OCI-M2 (cell line): ENCODE results near the gene ACTL10.

Experiments
- DNase-seq: peaks from one replicate; lab custom pipeline; 2025; ENCODE audit not compliant: unreplicated experiment; lab: John Stamatoyannopoulos, UW

The ACTL10 gene

DNA sequence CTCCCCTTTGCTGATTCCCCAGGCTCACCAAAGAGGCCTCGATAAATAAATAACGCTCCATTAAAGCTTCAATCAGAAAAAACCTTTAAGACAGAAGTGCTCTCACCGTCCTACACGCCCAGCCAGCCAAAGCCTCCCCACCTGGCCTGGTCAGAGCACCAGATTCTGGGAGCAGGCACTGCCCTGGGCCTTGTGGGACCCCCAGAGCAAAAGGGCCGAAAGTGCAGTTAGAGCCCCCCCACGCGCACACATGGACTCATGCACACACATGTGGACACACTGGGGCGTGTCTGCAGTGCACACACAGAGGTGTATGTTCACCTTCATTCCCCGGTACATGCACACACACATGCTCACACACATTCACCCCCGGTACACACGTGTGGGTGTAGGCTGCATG lies 9.4 kb downstream of the ACTL10 start:
- no peak for DNase-seq

DNA sequence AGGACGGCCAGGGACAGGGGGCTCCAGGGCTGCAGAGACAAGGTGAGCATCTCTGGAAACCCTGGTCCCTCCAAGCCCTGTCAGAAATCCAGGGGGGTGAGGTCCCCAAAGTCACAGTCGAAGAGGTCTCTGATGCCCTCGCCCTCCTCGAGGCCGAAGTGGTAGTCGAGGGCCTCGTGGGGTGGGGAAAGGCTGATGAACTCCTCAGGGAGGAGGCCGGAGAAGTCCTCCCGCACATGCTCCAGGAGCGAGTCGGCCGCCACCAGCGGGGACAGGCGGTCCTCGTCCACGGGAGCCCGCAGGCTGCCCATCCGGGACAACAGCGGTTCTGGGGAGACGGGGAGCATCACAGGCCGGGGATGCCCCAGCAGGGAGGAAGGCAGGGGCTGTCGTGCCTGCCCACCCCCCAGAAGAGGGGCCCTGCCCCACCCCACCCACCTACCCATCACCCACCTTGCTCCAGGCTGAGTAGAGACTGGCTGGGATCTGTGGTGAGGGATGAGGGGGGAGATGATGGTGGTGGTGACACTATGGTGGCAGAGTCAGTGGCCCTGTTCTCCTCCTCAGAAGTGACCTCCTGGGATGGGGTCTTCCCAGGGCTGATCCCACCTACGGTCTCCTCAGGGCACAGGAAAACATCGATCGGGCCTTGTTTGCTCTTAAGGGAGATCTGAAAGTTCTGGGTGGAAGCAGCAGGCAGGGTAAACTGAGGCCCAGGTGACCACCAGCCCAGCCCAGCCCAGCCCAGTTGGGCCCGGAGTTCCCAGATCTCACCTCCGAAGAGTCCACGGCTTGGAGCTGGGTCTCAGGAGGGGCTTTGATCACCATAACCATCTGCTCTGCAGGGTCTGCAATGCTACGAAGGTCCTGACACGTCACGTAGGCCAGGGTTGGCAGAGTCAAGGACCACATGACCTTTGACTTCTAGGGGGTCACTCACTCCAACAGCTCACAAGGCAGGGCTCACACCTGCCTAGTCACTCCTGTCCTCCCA lies 10.2 kb downstream of the ACTL10 start:
- no peak for DNase-seq

DNA sequence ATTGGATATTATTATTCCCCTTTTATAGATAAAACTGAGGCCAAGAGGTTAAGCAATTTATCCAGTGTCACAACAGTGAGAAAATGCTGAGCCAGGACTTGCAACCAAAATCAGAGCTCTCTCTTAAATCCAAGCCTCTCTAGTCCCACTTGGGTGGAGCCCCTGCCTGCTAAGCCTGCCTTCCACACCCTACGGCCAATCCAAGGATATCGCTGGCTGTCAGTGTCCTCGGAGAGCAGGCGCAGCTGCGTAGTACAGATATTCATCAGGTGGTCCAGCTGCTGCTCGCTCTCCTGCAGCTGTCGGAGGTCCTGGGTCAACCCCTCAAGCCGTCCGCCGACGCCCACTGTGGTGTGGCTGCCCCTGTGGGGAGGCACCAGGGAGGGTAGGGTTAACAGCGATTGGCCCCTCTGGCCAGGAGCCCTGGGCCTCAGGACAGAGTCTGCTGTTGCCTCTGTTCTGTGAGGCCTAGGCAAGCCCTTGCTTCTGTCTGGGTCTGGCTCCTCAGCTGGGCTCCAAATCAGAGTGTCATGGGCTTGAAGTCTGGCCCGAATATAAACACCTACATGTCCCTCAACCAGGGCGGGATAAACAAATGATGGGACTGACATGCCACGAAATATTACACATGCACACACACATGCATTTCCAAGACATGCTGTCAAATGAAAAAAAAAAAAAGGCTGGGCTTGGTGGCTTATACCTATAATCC lies 11.4 kb downstream of the ACTL10 start:
- DNase-seq, result no peak

DNA sequence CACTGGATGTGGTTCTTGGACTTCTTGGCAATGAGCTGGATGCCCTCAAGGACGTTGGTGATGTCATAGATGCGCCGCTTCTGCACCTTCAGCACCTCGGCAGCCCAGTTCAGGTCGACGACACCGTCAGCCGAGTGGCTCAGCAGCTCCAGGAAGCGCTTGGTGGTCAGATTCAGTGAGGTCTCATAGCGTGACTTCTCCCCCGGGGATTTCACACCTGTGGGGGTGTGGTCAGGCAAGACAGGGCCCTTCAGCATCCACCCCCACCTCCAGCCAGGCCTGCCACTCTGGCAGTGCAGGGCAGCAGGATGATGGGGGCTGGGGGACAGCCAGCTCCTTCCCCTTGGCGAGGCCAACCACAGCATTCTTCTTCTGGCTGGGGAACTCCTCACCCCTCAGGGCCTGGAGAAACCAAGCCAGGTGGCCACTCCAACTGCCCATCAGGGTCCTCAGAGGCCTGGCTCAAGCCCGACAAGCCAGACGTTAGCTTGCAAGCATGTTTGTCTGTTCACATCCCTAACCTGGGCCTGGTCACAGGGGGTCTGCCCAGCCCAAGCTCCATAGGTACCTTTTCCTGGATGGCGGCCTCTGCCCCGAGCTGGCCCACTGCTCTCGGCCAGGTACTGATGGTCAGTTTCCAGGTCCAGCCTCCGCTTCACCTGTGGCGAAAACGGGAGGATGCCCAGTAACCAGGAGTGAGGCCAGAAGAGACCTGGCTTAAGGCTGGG lies 13.2 kb downstream of the ACTL10 start:
- no peak for DNase-seq

DNA sequence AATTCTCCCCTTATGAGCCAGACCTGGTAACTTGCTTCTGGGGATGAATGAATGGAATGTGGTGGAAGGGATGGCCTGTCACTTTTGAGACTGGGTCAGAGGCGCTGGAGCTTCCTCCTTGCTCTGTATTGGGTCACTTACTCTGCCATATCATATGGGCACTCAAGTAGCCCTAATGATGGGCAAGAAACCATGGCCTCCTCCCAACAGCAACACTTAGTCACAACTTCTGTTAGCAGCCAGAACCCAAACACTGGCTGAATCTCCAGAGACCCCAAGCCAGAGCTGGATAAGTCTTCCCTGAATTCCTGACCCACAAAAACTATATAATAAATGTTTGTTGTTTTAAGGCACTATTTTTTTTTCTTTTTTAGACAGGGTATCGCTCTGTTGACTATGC lies 13.9 kb downstream of the ACTL10 start:
- no peak for DNase-seq

DNA sequence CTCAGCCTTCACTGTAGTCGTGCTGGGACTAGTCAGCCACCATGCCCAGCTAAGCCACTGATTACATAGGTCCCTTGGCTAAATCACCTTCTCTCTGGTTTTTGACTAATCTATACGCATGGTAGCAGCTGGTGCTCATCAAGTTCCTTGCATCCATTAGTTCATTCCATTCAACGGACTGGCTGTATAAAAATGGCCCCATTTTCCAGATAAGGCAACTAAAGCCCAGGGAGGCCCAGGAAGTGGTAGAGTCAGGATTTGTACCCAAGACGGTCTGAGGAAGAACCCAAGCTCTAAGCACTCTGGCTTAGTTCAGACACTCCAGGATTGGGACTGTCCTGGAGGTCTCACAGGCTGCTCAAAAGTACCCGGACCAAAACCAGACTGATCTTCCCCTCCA lies 14.5 kb downstream of the ACTL10 start:
- no peak for DNase-seq

DNA sequence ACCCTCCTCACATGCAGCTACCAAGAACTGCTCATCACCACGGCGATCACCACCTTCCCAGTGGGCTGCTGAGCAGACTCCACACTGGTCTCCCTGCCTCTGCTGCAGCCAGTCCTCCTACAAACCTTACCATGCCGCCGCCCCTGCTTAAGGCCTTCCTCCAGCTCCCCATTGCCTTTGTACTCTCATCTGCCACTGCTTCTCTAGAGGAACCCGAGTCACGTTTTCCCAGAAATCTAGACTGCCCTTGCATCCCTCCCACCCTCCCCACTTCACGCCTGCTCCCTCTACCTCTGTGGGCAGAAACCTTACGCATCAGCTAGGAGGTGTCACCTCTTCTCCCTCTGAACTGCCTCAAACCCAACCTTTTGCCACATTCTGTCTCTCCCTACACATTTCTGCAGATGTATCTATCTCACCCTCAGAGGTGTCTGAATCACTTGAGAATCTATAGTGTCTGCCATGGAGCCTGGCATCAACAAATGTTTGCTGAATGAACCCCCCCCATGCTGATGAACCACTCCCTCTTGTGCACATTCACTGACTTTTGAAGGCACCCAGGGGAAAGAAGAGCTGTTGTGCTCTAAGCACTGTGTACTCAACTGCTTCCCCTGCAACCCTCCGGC lies 15.1 kb downstream of the ACTL10 start:
- no peak for DNase-seq

DNA sequence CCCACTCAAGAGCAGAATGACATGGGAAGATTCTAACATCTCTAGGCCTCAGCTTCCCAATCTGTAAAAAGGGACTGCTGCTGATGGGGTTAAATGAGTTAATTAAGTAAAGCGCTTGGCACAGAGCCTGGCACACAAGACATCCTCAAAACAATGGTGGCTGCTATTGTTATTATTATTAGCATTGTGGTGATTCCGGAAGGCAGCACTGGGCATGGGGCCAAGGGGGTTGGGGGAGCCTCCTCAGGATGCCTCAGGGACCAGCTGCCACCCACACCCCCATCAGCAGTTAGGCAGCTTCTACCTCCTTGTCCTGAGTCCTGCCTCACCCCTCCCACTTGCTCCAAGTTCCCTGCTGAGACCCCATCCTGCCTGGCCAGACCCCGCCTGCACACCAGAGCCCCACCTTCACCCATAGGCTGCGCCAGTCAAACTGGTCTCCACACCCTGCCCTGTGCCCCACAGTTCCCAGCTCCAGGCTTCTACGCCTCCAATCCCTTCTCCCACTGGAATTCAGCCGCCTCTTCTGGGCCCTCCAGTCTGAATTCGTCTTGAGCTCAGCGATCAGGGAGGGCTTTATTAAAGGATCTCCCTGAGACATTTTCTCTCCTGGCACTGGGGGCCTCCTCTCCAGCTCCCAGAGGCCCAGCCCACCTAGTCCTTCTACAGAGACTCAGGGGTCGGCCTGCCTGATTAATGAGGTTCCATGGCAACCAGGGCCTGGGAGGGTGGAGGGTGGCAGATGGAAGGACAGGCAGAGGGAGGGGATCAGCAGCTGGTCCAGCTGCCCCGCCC lies 18.0 kb downstream of the ACTL10 start:
- no peak for DNase-seq

DNA sequence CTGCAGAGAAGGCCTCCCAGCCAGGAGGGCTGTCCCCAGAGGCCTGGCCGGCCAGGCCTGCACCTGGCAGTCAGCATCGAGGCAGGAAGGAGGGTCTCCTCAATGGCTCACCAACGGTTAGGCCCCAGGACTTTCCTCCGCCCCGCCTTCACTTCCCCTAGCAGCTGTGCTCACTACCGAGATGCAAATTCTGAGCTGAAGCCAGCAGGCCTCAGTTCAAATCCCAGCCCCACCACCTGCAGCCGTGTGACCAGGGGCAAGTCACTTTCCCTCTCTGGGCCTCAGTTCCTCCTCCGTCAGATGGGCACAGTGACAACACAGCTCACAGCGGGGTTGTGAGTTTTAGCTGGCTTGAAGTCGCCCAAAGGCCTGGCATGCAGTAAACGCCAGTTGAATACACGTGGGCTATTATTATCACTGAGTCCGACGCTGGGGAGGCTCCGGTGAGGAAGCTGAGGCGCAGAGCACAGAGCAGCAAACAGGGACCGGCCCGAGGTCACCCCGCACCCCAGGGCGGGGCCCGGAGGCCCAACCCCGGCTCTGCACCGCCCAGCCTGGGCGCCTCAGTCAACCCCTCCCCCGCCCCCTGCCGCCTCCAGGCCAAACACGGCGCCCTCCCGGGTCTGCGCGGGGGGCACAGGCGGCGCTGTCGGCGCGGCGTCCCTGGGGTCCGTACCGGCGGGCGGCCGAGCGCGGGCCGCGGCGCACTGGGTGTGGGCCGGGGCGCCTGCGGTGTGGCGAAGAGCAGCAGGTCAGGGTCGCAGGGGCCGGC lies 18.8 kb downstream of the ACTL10 start:
- DNase-seq, result no peak

DNA sequence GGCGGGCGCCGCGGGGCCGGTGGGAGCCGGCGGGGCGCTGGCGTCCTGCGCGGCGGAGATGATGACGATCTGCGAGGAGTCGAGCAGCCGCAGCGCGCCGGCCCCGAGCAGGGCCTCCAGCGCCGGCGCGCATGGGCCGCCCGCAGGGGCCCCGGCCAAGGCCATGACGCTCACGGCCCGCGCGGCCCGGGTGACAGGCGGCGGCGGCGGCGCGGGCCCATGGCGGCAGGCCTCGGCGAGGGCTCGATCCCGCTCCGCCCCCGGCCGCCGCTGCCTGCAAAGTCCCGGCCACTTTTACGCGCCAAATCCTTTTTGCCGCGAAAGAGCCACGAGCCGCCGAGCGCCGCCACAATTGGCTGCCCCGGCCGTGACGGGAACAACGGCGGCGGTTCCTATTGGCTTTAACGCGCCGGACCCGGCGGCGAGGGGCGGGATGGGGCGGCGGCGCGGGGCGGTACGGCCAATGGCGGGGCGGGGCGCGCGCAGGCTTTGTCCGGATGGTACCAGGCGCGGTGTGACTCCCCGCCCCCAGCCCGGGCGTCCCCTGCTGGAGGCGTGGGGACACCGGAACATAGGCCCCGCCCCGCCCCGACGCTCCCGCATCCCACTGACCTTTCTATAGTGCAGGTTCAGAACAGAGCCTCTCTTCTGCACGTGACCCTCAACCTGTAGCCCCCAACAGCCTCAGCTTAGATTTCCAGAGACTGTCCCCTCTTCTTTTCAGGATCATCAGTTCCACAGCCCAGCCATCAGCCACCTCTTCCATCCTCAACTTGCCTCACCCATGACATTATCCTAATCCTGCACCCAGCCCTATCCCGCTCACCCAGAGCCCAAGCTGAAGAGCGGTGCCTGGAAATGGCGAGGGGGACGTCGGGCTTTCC lies 19.6 kb downstream of the ACTL10 start, which contains the start of gene E2F1:
TSS of gene E2F1 (minus strand) at position 286 of the 884 bp plus-strand sequence. CDS start at position 165, 121 bp downstream.
- DNase-seq, result peak; percentile 81

DNA sequence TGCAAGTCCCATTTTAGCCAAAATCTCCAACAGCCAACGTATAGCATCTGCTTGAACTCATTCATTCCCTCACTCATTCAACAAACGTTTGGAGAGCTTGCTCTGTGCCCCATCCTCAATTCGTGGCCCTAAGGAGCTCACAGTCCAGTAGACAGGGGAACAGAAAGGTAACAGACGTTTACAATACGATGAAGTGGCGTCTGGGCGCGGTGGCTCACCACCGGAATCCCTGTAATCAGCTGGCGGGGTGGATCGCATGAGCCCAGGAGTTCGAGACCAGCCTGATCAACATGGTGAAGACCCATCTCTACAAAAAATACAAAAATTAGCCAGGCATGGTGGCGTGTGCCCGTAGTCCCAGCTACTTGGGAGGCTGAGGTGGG lies 20.2 kb downstream of the ACTL10 start:
- DNase-seq, result no peak

DNA sequence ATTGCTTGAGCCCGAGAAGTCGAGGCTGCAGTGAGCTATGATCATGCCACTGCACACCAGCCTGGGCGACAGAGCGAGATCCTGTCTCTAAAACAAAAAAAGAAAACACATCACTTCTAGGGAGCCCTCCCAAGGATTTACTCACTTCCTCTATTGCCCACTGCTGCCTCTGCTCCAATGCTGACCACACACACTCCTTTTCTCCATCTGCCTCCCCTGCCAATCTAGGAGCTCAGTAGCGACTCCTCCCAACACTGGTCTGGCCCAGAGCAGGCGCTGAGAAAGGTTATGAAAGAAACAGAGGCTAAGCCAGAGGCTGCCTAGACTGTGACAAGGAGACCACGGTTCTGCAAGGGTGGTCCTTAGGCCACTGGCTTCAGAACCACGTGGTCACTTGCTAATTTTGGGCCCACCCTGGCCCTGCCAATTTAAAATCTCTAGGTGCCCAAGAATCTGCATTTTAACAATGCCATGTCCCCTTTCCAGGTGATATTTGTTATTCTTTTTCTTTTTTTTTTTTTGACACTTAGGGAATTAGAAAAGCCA lies 20.7 kb downstream of the ACTL10 start:
- DNase-seq, result no peak

DNA sequence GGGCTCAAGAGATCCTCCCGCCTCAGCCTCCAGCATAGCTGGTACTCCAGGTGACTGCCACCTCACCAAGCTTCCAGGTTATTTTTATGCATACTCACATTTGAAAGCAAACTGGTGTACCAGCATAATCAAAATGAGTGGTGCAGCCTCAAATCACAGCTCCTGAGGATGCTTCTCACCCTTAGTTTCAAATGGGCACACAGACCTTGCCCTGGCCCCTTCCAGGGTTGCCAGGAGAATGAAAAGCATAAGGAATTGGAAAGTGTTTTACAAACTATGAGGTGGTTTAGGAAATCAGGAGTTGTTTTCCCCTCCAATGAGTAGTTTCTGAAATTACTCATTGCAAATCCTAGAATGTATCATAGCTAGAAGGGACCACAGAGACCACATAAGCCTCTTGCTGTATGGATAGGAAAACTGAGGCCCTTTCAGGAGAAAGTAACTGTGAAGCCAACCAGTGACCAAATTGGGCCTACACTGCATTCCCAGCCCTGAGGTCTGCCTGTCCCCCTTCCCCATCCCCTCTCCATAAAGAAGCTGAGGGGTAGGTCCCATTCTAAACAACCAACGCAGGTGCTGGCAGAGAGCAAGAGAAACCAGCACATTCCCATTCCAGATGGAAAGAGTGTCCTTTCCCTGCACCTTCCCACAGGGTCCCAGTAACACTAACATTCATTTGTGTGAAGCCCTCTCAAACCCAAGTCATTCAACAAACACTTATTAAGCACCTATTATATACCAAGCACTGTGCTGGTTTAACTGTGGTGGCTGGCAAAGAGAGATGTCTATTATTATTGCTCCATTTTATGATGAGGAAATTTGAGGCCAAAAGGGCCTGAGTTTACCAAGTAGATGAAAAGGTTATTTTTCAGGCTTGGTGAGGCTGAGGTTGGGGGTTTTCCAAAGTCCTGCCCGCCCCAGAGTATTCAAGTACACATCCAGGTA lies 21.5 kb downstream of the ACTL10 start:
- no peak for DNase-seq

DNA sequence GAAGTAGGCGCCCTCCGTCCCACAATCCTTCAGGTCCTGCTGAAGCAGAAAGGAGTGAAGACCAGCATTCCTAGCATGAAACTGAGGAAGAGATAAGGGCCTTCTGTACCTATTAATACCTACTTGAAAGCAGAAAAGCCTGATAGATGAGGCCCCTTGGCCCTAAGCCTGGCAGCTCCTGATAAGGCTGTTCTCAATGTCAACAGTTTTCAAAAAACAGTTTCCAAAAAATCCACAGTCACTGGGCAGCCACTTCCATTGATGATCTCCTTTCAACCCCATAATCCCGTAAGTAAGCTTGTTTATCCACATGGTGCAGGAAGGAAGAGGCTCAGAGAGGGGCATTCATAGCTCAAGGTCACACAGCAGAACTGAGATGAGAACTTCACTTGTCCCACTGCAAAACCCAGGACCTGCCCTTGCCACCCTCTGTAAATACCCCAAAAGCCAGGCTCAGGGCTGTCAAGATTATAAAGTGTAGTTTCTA lies 22.2 kb downstream of the ACTL10 start:
- DNase-seq, result peak; percentile 58

DNA sequence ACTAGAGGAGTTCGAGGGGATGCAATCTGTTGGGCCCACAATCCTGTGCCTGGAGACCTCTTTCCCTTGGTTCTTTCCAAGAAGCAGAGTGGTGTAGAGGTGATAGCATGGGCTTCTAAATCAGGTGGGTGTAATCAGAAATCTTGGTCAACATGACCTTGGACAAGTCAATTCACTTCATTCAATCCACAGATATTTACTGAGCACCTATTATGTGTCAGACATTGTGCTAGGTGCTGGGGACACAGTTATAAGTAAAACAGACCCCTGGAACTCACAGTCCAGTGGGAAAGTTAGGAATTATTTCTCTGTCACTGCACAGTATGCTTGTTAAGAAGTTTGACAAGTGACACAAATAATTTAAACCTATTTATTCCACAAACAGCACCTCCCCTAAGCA lies 22.8 kb downstream of the ACTL10 start:
- no peak for DNase-seq

DNA sequence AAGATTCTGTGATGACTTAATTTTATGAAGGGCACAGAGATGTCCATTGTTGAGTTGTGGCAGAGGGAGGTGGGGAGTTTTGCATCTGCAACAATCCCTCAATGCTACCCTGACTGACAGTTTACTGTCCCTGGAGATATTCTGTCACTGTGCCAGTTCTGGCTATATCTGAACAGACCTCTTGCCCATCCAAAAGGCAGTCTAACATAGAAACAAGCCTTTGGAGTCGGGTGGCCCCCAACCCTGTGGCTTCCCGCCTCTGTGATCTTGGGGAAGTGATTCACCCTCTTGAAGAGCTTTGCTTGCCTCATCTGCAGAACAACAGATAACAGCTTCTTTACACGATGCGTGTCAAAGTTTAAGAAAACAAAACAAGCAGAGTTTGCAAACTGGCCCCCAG lies 23.2 kb downstream of the ACTL10 start:
- peak; percentile 94 for DNase-seq

DNA sequence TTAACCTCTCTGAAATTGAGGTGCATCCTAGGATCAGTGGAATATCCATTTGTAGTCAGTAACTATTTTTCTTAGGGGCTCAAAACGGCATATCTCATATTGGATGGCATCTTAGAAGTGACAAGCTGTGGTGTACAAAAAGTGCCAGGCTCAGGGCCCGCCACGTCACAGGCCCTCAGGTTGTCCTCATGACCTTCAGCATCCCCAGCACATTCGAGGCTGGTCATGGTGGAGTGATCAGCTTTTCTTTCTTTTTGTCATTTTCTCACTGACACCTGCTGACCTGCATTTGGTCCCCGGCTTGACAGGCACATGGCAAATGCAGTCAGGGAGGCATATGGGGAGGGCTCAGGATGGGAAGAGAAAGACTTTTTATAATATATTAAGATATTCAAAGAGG lies 26.5 kb downstream of the ACTL10 start:
- no peak for DNase-seq
